Adrenal gland (tissue), 12 donors: Measurements from ENCODE around the gene CAMK2G. TPM values are rescaled to one million over a fixed set of nuclear protein-coding genes. Genes with fewer than 3 reads are reported as not detected.

Experiments used
- DNase-seq, 7 donors: peaks; one replicate each; pipeline ENCODE4 v3.0.0-alpha.2; 2019 to 2020
- H3K27ac ChIP-seq, 5 donors: fragments of 200-600 bp; sonication (generic) in 4 of 5; 1 replicate in 3 of 5; 2 replicates in 2 of 5; pipeline versions ENCODE4 v1.5.1 to v1.8.0; 2016 to 2020; ENCODE audit warnings: mild to moderate bottlenecking in 1 of 5
- H3K27me3 ChIP-seq: fragments of 200-600 bp; 2 replicates; pipeline ENCODE4 v1.8.0; 2021
- H3K36me3 ChIP-seq, 2 donors: fragments of 200-600 bp; replicated peaks in 1 of 2; 1 replicate in 1 of 2; 2 replicates in 1 of 2; pipeline versions ENCODE4 v1.5.1 to v1.8.0; 2018 to 2022
- H3K4me1 ChIP-seq, 2 donors: fragments of 200-600 bp; replicated peaks in 1 of 2; 1 replicate in 1 of 2; 2 replicates in 1 of 2; pipeline versions ENCODE4 v1.5.1 to v1.8.0; 2018 to 2021
- H3K4me3 ChIP-seq, 4 donors: fragments of 200-600 bp; sonication (generic) in 3 of 4; one replicate each; pipeline ENCODE4 v1.5.1; 2016 to 2018
- H3K9me3 ChIP-seq, 3 donors: fragments of 200-600 bp; sonication (generic) in 1 of 3; replicated peaks in 1 of 3; 1 replicate in 2 of 3; 2 replicates in 1 of 3; pipeline versions ENCODE4 v1.5.1 to v1.8.0; 2016 to 2021
- POLR2A ChIP-seq, 2 donors: fragments of 450-650 bp; IDR thresholded peaks; one replicate each; pipeline ENCODE4 v1.6.1; 2017; ENCODE audit warnings: antibody characterized with exemption in 2 of 2, mild to moderate bottlenecking in 2 of 2, moderate library complexity in 1 of 2
- WGBS, 4 donors: extraction: QIAGEN DNeasy Blood & Tissue Kit in 2 of 4; methylation state at CpG; one replicate each; pipeline versions ENCODE4 v1.1.5 to v1.1.7; 2013 to 2017; 5-methylcytosine and 5-hydroxymethylcytosine counted together
- intact Hi-C, 2 donors: fragments of 100-400 bp; cut with DNase I; formaldehyde crosslinking; loops; one replicate each; pipeline versions ENCODE4 v1.14.1 to v1.15.0; 2022 to 2023
- polyA plus RNA-seq, 3 donors: library from polyadenylated mRNA; stranded (reverse); fragments of 200-250 nt in 2 of 3; fragments of 350-450 nt in 1 of 3; fragmentation: Illumina TruSeq in 1 of 3; extraction: RNeasy Lipid Tissue Mini Kit (QIAGEN cat#74804) in 1 of 3; gene quantifications; one replicate each; pipeline ENCODE4 v1.2.3, GENCODE V29; 2013 to 2014
- total RNA-seq, 9 donors: library from RNA; depleted of rRNA in 4 of 9; stranded (reverse); fragments of >200 nt in 4 of 9; fragments of 120-200 nt in 1 of 9; fragmentation: NEBNext Ultra II Directional in 1 of 9; extraction: Animal tissue kit (Norgen Biotek cat#: 25700) in 1 of 9; gene quantifications; one replicate each; pipeline versions ENCODE4 v1.1.0 to v1.2.4, GENCODE V29; 2013 to 2023
- TF ChIP-seq, protein P1 (sequence below), 6 experiments: fragments of 450-650 bp in 4 of 6; fragments of 200-600 bp in 2 of 6; sonication (generic) in 1 of 6; IDR thresholded peaks; 1 replicate in 5 of 6; 2 replicates in 1 of 6; pipeline versions ENCODE4 v1.5.1 to v1.8.0; 2016 to 2021; ENCODE audit warnings: antibody characterized with exemption in 6 of 6, mild to moderate bottlenecking in 2 of 6, moderate library complexity in 1 of 6
- donor health status: healthy with polysubstance abuse.
- donor health status: Bipolar disorder and iron deficiency.
- donor health status: DM: yes; HTN: yes; CAD: no.
- donor health status: DM: no; HTN: no; CAD: no.
- donor health status: DM: no; HTN: no; CAD: no.
- donor health status: DM: yes; HTN: yes; CAD: no.

CAMK2G gene
- total and polyA plus RNA-seq, 12 donors, result 12.7 to 27.3 (median 19.7) TPM

DNA sequence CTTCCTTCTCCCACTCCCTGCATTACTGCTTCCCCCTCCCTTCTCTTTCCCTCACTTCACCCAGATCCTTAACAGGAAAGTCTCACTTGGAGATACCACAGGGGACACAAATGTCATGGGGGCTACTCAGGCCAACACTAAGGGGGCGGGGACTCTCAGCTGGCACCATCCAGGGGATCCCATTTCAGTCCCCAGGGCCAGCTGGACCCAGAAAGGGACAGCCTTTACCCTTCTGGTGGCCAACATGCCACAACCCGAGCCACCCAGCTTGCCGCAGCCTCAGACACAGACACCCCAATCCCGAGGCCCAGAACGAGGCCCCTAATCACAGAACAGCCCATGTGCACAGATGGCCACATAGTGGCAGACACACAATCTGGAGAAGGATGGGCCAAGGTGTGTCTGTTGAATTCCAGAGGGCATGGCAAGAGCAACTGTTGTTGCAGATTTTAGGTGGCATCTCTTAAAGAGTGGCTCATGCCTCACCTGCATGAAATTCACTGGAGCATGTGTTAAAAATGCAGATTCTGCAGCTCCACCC lies 5.6 kb downstream of the CAMK2G start:
- WGBS, 4 donors, result 83 to 96% (median 92%) methylated on average over 5 of the region's 5 CpGs
- Histone ChIP-seq H3K27ac (no peak overlapping the region), H3K4me1 (peaks cover 0 to 28% of the 10 kb centered on the region in 2 donors)

DNA sequence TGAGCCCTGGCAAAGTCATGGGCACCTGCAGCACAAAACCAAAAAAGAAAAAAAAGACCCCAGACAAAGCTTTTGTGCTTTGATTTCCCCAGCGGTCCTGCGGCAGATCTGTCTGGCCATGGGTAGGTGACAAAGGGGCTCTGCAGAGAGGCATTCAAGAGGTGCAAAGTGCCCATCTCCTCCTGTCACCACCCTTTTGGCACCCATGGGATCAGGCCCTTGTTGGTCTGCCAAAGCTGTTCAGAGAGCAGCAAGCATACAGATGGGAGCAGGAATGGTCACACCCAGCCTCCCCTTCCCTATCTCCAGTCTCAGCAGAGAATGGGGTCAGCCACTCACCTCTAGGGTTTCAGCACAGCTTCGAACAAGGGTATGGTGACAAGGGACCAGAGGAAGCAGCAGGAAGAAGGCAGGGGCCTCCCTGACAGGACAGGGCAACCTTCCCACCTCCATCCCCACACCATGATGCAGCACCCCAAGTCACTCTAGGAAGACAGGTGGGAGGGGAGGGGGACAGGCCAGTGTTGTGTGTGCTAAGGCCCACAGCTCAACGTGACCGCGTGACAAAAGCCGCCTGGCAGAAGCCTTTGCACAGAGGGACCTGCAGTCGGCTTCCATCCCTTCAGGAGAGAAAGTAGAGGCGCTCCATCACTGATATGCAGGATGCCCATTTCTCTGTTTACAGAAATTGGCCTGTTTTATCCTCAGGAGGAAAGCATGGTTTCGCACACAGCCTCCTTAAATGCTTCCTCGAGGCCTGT lies 6.3 kb downstream of the CAMK2G start:
- peak overlapping the region in 1 of 5 donors; percentile 26 for H3K27ac ChIP-seq
- no peak for DNase-seq
- no peaks in the 10 kb centered on the region for H3K27me3 ChIP-seq
- 87 to 94% (median 90%) methylated on average over 11 of the region's 11 CpGs for WGBS, 4 donors
- H3K4me3 ChIP-seq, result no peak overlapping the region
- intact Hi-C loops, result no loop called here
- no peaks in the 10 kb centered on the region for H3K36me3 ChIP-seq
- no peaks in the 10 kb centered on the region for H3K9me3 ChIP-seq
- peaks cover 0 to 25% of the 10 kb centered on the region in 2 donors for H3K4me1 ChIP-seq
- no peak for TF ChIP-seq POLR2A (IDR thresholded peaks at IDR 0.05)
- TF ChIP-seq, protein P1, sequence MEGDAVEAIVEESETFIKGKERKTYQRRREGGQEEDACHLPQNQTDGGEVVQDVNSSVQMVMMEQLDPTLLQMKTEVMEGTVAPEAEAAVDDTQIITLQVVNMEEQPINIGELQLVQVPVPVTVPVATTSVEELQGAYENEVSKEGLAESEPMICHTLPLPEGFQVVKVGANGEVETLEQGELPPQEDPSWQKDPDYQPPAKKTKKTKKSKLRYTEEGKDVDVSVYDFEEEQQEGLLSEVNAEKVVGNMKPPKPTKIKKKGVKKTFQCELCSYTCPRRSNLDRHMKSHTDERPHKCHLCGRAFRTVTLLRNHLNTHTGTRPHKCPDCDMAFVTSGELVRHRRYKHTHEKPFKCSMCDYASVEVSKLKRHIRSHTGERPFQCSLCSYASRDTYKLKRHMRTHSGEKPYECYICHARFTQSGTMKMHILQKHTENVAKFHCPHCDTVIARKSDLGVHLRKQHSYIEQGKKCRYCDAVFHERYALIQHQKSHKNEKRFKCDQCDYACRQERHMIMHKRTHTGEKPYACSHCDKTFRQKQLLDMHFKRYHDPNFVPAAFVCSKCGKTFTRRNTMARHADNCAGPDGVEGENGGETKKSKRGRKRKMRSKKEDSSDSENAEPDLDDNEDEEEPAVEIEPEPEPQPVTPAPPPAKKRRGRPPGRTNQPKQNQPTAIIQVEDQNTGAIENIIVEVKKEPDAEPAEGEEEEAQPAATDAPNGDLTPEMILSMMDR (IDR thresholded peaks at IDR 0.05), result no peak

More for the DNA sequence above, 5.6 kb downstream of the CAMK2G start:
- TF ChIP-seq, protein P1 (IDR thresholded peaks at IDR 0.05), result no peak
- no peak for TF ChIP-seq POLR2A (IDR thresholded peaks at IDR 0.05)
- Histone ChIP-seq H3K4me3 (no peak overlapping the region), H3K36me3 (no peaks in the 10 kb centered on the region), H3K27me3 (no peaks in the 10 kb centered on the region), H3K9me3 (no peaks in the 10 kb centered on the region)
- DNase-seq, result no peak
- intact Hi-C loops, result no loop called here

DNA sequence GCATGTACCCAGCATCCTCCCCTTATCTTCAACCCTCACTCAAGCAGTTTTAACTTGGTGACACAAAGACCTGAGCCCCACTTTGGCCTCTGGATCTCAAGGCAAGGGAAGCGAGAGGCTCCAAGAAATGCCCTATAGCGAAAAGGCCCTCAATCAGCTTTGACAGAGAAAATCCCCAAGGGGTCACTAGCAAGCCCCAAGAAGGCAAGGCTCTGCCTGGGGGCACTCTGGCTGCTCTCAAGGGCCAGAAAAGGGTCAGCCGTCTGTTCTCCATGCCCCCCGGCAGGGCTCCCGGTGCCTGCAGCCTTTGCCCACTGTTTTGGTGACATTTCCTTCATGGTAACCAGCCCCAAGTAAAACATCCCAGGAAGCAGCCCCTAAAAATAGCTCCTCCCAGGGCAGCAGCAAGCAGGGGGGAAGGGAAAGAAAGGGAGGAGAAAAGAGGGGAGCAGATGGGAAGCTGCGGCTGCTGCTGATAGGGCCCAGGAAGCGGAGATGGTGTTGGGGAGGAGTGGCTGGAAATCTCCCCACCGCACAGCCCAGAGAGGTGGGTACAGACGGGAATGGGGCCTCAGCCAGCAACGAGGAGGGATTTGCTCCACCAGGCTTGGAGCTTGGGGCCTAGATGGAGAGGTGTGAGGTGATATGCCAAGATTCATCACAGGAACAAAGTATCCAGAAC lies 7.1 kb downstream of the CAMK2G start:
- TF ChIP-seq, protein P1 (IDR thresholded peaks at IDR 0.05), result no peak
- no peak for TF ChIP-seq POLR2A (IDR thresholded peaks at IDR 0.05)
- H3K36me3 ChIP-seq, result no peaks in the 10 kb centered on the region
- no peaks in the 10 kb centered on the region for H3K9me3 ChIP-seq
- peaks cover 0 to 18% of the 10 kb centered on the region in 2 donors for H3K4me1 ChIP-seq
- DNase-seq, result no peak
- H3K27me3 ChIP-seq, result no peaks in the 10 kb centered on the region
- intact Hi-C loops, result no loop called here
- peak overlapping the region in 2 of 5 donors; percentile 38 to 62 for H3K27ac ChIP-seq
- no peak overlapping the region for H3K4me3 ChIP-seq
- 66 to 83% (median 75%) methylated on average over 9 to 10 of the region's 10 CpGs for WGBS, 4 donors

DNA sequence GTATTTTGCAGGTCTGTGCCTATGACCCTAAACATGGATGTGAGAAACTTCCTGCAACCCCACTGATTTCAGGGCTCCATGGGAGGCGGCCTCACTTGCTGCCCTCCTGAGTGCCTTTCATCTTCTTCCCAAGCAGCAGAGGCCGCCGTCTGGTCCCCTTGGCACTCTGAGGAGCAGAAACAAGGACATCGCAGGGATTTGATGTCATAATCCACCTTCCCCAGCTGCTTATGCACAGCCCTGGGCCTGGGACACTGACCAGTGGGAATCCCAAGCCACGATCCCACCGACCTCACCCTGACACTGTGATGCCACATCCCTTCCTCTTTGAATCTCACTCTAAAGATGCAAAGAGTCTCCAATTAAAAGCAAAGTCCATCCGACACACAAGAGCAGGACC lies 7.7 kb downstream of the CAMK2G start:
- TF ChIP-seq, protein P1 (IDR thresholded peaks at IDR 0.05), result no peak
- TF ChIP-seq POLR2A (IDR thresholded peaks at IDR 0.05), result no peak
- Histone ChIP-seq H3K36me3 (no peaks in the 10 kb centered on the region), H3K9me3 (no peaks in the 10 kb centered on the region), H3K4me3 (no peak overlapping the region), H3K27ac (peak overlapping the region in 2 of 5 donors; percentile 38 to 62), H3K4me1 (peaks cover 0 to 17% of the 10 kb centered on the region in 2 donors), H3K27me3 (no peaks in the 10 kb centered on the region)
- 87 to 94% (median 90%) methylated on average over 7 of the region's 7 CpGs for WGBS, 4 donors
- intact Hi-C loops, result no loop called here
- DNase-seq, result no peak
